SU-DHL-6 (cell line): ENCODE measurements around the gene KIF4A.
"Not testable (repeated sequence)": the region's sequence is repeated elsewhere in the genome, so short reads cannot be mapped to it uniquely, and the experiment has no call there.

Experiments used
- H2AFZ ChIP-seq: fragments of 200-600 bp; sonication (generic); 2 replicates; pipeline ENCODE4 v1.6.1; 2014; ENCODE audit warnings: low read depth, mild to moderate bottlenecking, moderate library complexity, mixed read lengths, antibody characterized with exemption, low read length; ENCODE audit not compliant: severe bottlenecking
- H3F3A ChIP-seq: fragments of 200-600 bp; shearing (Covaris generic); 2 replicates; pipeline ENCODE4 v1.6.0; 2016; ENCODE audit warnings: antibody characterized with exemption, mild to moderate bottlenecking; ENCODE audit not compliant: insufficient read depth
- H3K27ac ChIP-seq: fragments of 200-600 bp; sonication (generic); 2 replicates; pipeline ENCODE4 v1.5.1; 2016; ENCODE audit warnings: low read depth, mild to moderate bottlenecking, low read length, moderate library complexity, mixed read lengths
- H3K27me3 ChIP-seq: fragments of 200-600 bp; sonication (generic), shearing (Covaris generic); 2 replicates; pipeline ENCODE4 v1.6.0; 2014; ENCODE audit warnings: mild to moderate bottlenecking, low read length
- H3K36me3 ChIP-seq: fragments of 200-600 bp; sonication (generic); 2 replicates; pipeline ENCODE4 v1.6.1; 2014; ENCODE audit warnings: mild to moderate bottlenecking, low read length, mixed read lengths
- H3K4me2 ChIP-seq: fragments of 300-600, 200-600 bp; shearing (Covaris generic), sonication (generic); 2 replicates; pipeline ENCODE4 v1.6.0; 2014; ENCODE audit warnings: low read length, low read depth, mild to moderate bottlenecking; ENCODE audit not compliant: poor library complexity, severe bottlenecking
- H3K4me3 ChIP-seq: fragments of 200-600 bp; sonication (generic); 2 replicates; pipeline ENCODE4 v1.5.1; 2014; ENCODE audit warnings: antibody characterized with exemption, low read length, mild to moderate bottlenecking, mixed read lengths; ENCODE audit not compliant: insufficient read depth, poor library complexity, severe bottlenecking
- H3K79me2 ChIP-seq: fragments of 200-600 bp; sonication (generic); 2 replicates; pipeline ENCODE4 v1.6.1; 2014; ENCODE audit warnings: mild to moderate bottlenecking, low read length, moderate library complexity; ENCODE audit not compliant: insufficient read depth
- H3K9ac ChIP-seq: fragments of 200-600 bp; sonication (generic); 2 replicates; pipeline ENCODE4 v1.7.0; 2014; ENCODE audit warnings: mild to moderate bottlenecking, low read length
- H3K9me2 ChIP-seq: fragments of 200-600 bp; sonication (generic); replicated peaks from 2 replicates; pipeline ENCODE4 v1.6.1; 2014; ENCODE audit warnings: low read length; ENCODE audit not compliant: insufficient read depth
- H3K9me3 ChIP-seq: fragments of 200-600 bp; sonication (generic); 2 replicates; pipeline ENCODE4 v1.6.1; 2014; ENCODE audit warnings: low read length, mixed read lengths; ENCODE audit not compliant: insufficient read depth
- H4K20me1 ChIP-seq: fragments of 200-600 bp; sonication (generic); 2 replicates; pipeline ENCODE4 v1.6.1; 2014; ENCODE audit warnings: low read depth, mild to moderate bottlenecking, antibody characterized with exemption, low read length, moderate library complexity, mixed read lengths
- EZH2phosphoT487 ChIP-seq: fragments of 200-600 bp; sonication (generic), shearing (Covaris generic); conservative IDR thresholded peaks from 2 replicates; pipeline ENCODE4 v1.6.1; 2018; ENCODE audit warnings: mild to moderate bottlenecking, antibody characterized with exemption, low read length, moderate library complexity, mixed read lengths
- TF ChIP-seq, protein P1 (sequence below): fragments of 200-600 bp; sonication (generic); IDR thresholded peaks from one replicate; pipeline ENCODE4 v1.5.1; 2017; ENCODE audit warnings: antibody characterized with exemption, mild to moderate bottlenecking, low read length, moderate library complexity; ENCODE audit not compliant: insufficient read depth, poor library complexity, severe bottlenecking

KIF4A gene, protein sequence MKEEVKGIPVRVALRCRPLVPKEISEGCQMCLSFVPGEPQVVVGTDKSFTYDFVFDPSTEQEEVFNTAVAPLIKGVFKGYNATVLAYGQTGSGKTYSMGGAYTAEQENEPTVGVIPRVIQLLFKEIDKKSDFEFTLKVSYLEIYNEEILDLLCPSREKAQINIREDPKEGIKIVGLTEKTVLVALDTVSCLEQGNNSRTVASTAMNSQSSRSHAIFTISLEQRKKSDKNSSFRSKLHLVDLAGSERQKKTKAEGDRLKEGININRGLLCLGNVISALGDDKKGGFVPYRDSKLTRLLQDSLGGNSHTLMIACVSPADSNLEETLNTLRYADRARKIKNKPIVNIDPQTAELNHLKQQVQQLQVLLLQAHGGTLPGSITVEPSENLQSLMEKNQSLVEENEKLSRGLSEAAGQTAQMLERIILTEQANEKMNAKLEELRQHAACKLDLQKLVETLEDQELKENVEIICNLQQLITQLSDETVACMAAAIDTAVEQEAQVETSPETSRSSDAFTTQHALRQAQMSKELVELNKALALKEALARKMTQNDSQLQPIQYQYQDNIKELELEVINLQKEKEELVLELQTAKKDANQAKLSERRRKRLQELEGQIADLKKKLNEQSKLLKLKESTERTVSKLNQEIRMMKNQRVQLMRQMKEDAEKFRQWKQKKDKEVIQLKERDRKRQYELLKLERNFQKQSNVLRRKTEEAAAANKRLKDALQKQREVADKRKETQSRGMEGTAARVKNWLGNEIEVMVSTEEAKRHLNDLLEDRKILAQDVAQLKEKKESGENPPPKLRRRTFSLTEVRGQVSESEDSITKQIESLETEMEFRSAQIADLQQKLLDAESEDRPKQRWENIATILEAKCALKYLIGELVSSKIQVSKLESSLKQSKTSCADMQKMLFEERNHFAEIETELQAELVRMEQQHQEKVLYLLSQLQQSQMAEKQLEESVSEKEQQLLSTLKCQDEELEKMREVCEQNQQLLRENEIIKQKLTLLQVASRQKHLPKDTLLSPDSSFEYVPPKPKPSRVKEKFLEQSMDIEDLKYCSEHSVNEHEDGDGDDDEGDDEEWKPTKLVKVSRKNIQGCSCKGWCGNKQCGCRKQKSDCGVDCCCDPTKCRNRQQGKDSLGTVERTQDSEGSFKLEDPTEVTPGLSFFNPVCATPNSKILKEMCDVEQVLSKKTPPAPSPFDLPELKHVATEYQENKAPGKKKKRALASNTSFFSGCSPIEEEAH

DNA sequence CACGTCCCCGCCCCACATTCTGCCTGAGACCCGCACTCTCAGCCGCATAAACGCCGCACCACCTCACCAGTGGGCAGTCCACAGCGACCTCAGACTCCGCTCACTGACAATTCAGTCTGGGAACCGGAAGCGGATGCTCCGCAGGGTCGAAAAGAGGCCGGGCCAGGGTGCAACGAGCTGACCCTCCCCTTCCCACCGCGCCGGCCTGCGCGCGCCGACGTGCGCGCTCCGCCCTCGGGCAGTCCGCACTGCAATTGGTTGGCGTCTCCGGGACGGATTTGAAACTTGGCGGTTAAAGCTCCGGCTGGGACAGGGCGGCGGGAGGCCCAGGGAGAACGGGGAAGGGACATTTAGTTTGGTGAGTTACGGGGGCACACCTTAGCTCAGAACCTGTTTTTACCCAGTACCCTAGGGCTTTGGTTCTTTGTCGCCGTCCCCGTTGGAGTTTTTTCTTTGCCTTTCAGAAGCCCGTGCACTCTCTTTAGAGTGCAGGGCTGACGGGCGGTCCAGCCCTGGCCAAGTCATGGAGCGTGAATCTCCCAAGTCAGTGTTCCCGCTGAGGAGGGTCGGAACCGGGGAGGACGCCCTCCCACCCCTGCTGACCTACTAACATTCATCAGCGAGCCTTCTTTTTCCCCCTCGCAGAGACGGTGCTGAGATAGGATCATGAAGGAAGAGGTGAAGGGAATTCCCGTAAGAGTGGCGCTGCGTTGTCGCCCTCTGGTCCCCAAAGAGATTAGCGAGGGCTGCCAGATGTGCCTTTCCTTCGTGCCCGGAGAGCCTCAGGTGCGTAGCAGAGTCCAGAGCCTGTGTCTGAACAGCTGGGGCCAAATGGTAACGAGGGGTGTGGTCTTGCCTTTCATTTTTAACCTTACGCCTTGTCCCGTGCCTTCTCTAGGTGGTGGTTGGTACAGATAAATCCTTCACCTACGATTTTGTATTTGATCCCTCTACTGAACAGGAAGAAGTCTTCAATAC lies at the start of gene KIF4A, which contains the start of gene PDZD11:
KIF4A (plus strand) TSS at position 312 of the 978 bp plus-strand sequence; CDS start at position 667, 355 bp downstream.
PDZD11 (minus strand) TSS at position 135 of the 978 bp plus-strand sequence. CDS start 586 bp downstream, outside the sequence.
- no peaks in the 10 kb centered on the region for H4K20me1 ChIP-seq
- no peaks in the 10 kb centered on the region for H3K9me3 ChIP-seq
- H3K27me3 ChIP-seq, result no peaks in the 10 kb centered on the region
- 0 out of 2 replicates have a peak, but pooled peaks cover 2% of the 10 kb centered on the region for H3K36me3 ChIP-seq
- peak within 1 kb of the TSS; percentile 89 for H3K4me3 ChIP-seq
- no peaks in the 10 kb centered on the region for H3F3A ChIP-seq
- H3K79me2 ChIP-seq, result peaks cover 47% of the 10 kb centered on the region
- peak within 1 kb of the TSS; percentile 41 for H2AFZ ChIP-seq
- peak within 1 kb of the TSS; percentile 89 for H3K4me2 ChIP-seq
- H3K27ac ChIP-seq, result peak within 1 kb of the TSS; percentile 77
- TF ChIP-seq EZH2phosphoT487, result no peak
- TF ChIP-seq, protein P1, sequence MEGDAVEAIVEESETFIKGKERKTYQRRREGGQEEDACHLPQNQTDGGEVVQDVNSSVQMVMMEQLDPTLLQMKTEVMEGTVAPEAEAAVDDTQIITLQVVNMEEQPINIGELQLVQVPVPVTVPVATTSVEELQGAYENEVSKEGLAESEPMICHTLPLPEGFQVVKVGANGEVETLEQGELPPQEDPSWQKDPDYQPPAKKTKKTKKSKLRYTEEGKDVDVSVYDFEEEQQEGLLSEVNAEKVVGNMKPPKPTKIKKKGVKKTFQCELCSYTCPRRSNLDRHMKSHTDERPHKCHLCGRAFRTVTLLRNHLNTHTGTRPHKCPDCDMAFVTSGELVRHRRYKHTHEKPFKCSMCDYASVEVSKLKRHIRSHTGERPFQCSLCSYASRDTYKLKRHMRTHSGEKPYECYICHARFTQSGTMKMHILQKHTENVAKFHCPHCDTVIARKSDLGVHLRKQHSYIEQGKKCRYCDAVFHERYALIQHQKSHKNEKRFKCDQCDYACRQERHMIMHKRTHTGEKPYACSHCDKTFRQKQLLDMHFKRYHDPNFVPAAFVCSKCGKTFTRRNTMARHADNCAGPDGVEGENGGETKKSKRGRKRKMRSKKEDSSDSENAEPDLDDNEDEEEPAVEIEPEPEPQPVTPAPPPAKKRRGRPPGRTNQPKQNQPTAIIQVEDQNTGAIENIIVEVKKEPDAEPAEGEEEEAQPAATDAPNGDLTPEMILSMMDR, result no peak
- H3K9me2 ChIP-seq, result no peaks in the 10 kb centered on the region
- peak within 1 kb of the TSS; percentile 89 for H3K9ac ChIP-seq

DNA sequence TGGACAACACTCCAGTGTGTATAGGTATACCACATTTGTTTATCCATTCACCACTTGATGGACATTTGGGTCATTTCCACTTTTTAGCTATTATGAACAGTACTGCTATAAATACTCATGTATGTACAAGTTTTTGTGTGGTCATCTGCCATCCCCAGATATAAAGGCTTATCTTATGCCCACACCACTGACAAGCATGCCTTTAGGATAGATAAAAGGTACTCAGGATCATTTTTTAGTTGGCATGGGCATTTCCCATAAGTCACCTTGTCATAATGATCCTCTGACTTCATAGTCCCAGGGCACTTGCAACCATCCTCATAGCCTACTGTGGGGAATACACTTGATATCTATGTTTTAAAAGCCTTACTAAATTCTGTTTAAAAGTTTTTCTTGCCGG lies 49.2 kb upstream of the KIF4A start:
- Histone ChIP-seq H4K20me1 (no peaks in the 10 kb centered on the region), H3K36me3 (no peaks in the 10 kb centered on the region), H3K4me3 (no peak overlapping the region), H3K4me2 (no peak overlapping the region), H3K27ac (no peak overlapping the region), H3K79me2 (no peaks in the 10 kb centered on the region), H3F3A (no peaks in the 10 kb centered on the region), H3K27me3 (no peaks in the 10 kb centered on the region), H2AFZ (no peak overlapping the region), H3K9me2 (no peaks in the 10 kb centered on the region), H3K9ac (no peak overlapping the region), H3K9me3 (no peaks in the 10 kb centered on the region)
- TF ChIP-seq EZH2phosphoT487, result no peak
- TF ChIP-seq, protein P1, result no peak

DNA sequence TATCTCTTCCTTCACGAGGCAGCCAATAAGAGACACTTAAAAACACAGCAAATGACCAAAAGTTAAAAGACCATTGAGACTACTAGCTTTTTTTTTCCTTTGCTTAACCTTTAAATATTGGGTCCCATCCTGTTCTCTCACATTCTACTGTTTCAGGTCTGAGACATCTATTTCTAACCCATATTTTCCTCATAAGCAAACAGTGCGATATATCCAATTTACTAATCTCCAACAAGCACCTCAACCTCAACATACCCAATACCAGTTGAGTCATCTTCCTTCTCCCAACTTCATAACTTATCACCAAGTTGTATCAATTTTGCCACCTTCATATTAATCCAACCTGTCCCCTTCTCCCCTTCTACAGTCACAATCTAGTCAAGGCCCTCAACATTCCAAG lies 48.4 kb upstream of the KIF4A start:
- H3K4me3 ChIP-seq, result no peak overlapping the region
- H2AFZ ChIP-seq, result no peak overlapping the region
- H4K20me1 ChIP-seq, result no peaks in the 10 kb centered on the region
- no peak overlapping the region for H3K9ac ChIP-seq
- H3K27me3 ChIP-seq, result no peaks in the 10 kb centered on the region
- no peak overlapping the region for H3K4me2 ChIP-seq
- no peaks in the 10 kb centered on the region for H3K36me3 ChIP-seq
- H3K9me2 ChIP-seq, result no peaks in the 10 kb centered on the region
- no peak overlapping the region for H3K27ac ChIP-seq
- no peaks in the 10 kb centered on the region for H3F3A ChIP-seq
- no peaks in the 10 kb centered on the region for H3K9me3 ChIP-seq
- H3K79me2 ChIP-seq, result no peaks in the 10 kb centered on the region
- TF ChIP-seq, protein P1, result no peak
- TF ChIP-seq EZH2phosphoT487, result no peak

DNA sequence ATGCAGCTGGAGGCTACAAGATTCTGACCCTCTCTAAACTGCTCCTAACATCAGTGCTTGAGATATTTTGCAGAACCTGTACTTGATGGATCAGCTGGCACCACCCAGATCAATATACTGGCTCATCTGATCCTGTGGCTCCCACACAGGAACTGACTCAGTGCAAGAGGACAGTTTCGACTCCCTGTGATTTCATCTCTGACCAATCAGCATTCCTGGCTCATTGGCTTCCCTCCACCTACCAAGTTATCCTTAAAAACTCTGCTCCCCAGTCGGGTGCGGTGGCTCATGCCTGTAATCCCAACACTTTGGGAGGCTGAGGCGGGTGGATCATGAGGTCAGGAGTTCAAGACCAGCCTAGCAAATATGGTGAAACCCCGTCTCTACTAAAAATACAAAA lies 46.3 kb upstream of the KIF4A start:
- H3K4me3 ChIP-seq, H3K9me3 ChIP-seq, H3K27ac ChIP-seq, H3K36me3 ChIP-seq, H3K9me2 ChIP-seq, H3K79me2 ChIP-seq, H4K20me1 ChIP-seq, H2AFZ ChIP-seq, H3K9ac ChIP-seq, H3F3A ChIP-seq, H3K4me2 ChIP-seq, H3K27me3 ChIP-seq: not testable (repeated sequence)
